Transverse colon (tissue), 4 donors: Measurements from ENCODE around the gene MBP. TPM values are rescaled to one million over a fixed set of nuclear protein-coding genes. Genes with fewer than 3 reads are reported as not detected.
A peak's percentile ranks its signal among the peaks of the same experiment; 100 is the strongest.

Experiments
- DNase-seq: peaks from one replicate; pipeline ENCODE4 v3.0.0-alpha.2; 2019
- H3K27ac ChIP-seq, 4 donors: fragments of 200-600 bp; sonication (generic); 2 replicates each; pipeline ENCODE4 v1.5.1; 2016 to 2018; ENCODE audit warnings: inconsistent platforms in 4 of 4
- H3K27me3 ChIP-seq: fragments of 200-600 bp; sonication (generic); 2 replicates; pipeline ENCODE4 v1.5.1; 2017; ENCODE audit warnings: inconsistent platforms
- H3K36me3 ChIP-seq, 4 donors: fragments of 200-600 bp; sonication (generic); 2 replicates each; pipeline ENCODE4 v1.5.1; 2017 to 2019; ENCODE audit warnings: inconsistent platforms in 4 of 4
- H3K4me1 ChIP-seq, 4 donors: fragments of 200-600 bp; sonication (generic); 2 replicates each; pipeline ENCODE4 v1.5.1; 2017 to 2020; ENCODE audit warnings: inconsistent platforms in 4 of 4
- H3K4me3 ChIP-seq, 4 donors: fragments of 200-600 bp; sonication (generic); 1 replicate in 1 of 4; 2 replicates in 3 of 4; pipeline versions ENCODE4 v1.5.1 to v1.6.1; 2017 to 2019; ENCODE audit warnings: inconsistent platforms in 4 of 4
- H3K9me3 ChIP-seq, 2 donors: fragments of 200-600 bp; sonication (generic); 2 replicates each; pipeline ENCODE4 v1.5.1; 2017 to 2019; ENCODE audit warnings: inconsistent platforms in 2 of 2
- EP300 ChIP-seq: sonication (generic); formaldehyde crosslinking; IDR thresholded peaks from one replicate; pipeline ENCODE4 v1.6.1; 2017; ENCODE audit warnings: antibody characterized with exemption, low read depth
- POLR2A ChIP-seq: fragments of 450-650 bp; IDR thresholded peaks from one replicate; pipeline ENCODE4 v1.6.1; 2016; ENCODE audit warnings: antibody characterized with exemption, mild to moderate bottlenecking, moderate library complexity
- POLR2AphosphoS5 ChIP-seq, 3 donors: sonication (generic); formaldehyde crosslinking; IDR thresholded peaks; one replicate each; pipeline ENCODE4 v1.6.1; 2016; ENCODE audit warnings: antibody characterized with exemption in 3 of 3
- WGBS, 2 donors: methylation state at CpG; one replicate each; pipeline ENCODE4 v1.1.5; 2018; ENCODE audit warnings: low coverage in 1 of 2; 5-methylcytosine and 5-hydroxymethylcytosine counted together
- in situ Hi-C, 4 donors: fragments of 200-750 bp; cut with MboI; loops; one replicate each; pipeline versions ENCODE4 v1.15.0 to v1.15.1; 2017; ENCODE audit warnings: low sequenced_read_pairs in 3 of 4, low pct_ligation_motif_present in 1 of 4, low pct_unique_long_range_greater_than_20kb in 1 of 4
- intact Hi-C: fragments of 100-400 bp; cut with DNase I; formaldehyde crosslinking; loops from one replicate; pipeline ENCODE4 v1.15.1; 2023; ENCODE audit warnings: low total_unique reads
- total RNA-seq, 4 donors: library from RNA; depleted of rRNA; stranded (reverse); fragments of >200 nt; gene quantifications; one replicate each; pipeline ENCODE4 v1.1.0, GENCODE V29; 2016
- TF ChIP-seq, protein P1 (sequence below), 5 experiments: fragments of 200-600 bp in 3 of 5; fragments of 450-650 bp in 2 of 5; sonication (generic) in 3 of 5; IDR thresholded peaks; 1 replicate in 2 of 5; 2 replicates in 3 of 5; pipeline ENCODE4 v1.5.1; 2016 to 2017; ENCODE audit warnings: antibody characterized with exemption in 5 of 5, inconsistent platforms in 3 of 5, mild to moderate bottlenecking in 2 of 5, moderate library complexity in 1 of 5

MBP gene
- total RNA-seq, 4 donors from 2014 or later = 12.7 to 53.4 (median 41.0) TPM

DNA sequence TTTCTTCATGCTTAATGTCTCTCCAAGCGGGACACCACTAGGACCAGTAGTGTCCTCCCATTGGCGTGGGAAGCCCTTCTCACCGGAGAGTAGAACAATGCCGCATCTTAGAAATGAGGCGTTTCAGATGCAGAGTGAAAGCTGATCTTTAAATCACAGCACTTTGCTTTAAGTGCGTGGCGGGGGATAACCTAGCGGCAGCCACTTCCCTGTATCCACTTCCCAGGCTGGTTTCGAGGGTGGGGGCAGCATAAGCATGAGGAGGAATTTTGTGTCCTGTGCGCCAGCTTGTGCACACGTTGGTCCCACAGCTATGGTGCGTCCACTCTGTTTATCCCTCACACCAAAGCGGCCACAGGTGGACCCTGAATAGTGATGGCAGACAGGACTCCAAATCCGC lies 63.1 kb downstream of the MBP start:
- no peak overlapping the region for H3K4me3 ChIP-seq
- H3K36me3 ChIP-seq = peaks cover 0 to 5% (median 0%) of the 10 kb centered on the region in 4 donors
- in situ Hi-C loops (loop anchor here in 1 of 4 donors (10.0 kb wide), 1 partner anchor 65 kb away; no protein-coding TSS in a partner anchor), intact Hi-C loops (no loop called here)
- 82 to 88% methylated on average over 11 to 14 of the region's 14 CpGs for WGBS, 2 donors
- peak overlapping the region; percentile 60 to 72 (median 70) for H3K27ac ChIP-seq
- no peak for TF ChIP-seq EP300
- TF ChIP-seq, protein P1, sequence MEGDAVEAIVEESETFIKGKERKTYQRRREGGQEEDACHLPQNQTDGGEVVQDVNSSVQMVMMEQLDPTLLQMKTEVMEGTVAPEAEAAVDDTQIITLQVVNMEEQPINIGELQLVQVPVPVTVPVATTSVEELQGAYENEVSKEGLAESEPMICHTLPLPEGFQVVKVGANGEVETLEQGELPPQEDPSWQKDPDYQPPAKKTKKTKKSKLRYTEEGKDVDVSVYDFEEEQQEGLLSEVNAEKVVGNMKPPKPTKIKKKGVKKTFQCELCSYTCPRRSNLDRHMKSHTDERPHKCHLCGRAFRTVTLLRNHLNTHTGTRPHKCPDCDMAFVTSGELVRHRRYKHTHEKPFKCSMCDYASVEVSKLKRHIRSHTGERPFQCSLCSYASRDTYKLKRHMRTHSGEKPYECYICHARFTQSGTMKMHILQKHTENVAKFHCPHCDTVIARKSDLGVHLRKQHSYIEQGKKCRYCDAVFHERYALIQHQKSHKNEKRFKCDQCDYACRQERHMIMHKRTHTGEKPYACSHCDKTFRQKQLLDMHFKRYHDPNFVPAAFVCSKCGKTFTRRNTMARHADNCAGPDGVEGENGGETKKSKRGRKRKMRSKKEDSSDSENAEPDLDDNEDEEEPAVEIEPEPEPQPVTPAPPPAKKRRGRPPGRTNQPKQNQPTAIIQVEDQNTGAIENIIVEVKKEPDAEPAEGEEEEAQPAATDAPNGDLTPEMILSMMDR (IDR thresholded peaks at IDR 0.05) = no peak
- TF ChIP-seq POLR2A = no peak
- no peak for TF ChIP-seq POLR2AphosphoS5 (IDR thresholded peaks at IDR 0.05)
- no peaks in the 10 kb centered on the region for H3K9me3 ChIP-seq
- no peaks in the 10 kb centered on the region for H3K27me3 ChIP-seq
- DNase-seq = no peak
- peaks cover 15 to 63% (median 18%) of the 10 kb centered on the region in 4 donors for H3K4me1 ChIP-seq

DNA sequence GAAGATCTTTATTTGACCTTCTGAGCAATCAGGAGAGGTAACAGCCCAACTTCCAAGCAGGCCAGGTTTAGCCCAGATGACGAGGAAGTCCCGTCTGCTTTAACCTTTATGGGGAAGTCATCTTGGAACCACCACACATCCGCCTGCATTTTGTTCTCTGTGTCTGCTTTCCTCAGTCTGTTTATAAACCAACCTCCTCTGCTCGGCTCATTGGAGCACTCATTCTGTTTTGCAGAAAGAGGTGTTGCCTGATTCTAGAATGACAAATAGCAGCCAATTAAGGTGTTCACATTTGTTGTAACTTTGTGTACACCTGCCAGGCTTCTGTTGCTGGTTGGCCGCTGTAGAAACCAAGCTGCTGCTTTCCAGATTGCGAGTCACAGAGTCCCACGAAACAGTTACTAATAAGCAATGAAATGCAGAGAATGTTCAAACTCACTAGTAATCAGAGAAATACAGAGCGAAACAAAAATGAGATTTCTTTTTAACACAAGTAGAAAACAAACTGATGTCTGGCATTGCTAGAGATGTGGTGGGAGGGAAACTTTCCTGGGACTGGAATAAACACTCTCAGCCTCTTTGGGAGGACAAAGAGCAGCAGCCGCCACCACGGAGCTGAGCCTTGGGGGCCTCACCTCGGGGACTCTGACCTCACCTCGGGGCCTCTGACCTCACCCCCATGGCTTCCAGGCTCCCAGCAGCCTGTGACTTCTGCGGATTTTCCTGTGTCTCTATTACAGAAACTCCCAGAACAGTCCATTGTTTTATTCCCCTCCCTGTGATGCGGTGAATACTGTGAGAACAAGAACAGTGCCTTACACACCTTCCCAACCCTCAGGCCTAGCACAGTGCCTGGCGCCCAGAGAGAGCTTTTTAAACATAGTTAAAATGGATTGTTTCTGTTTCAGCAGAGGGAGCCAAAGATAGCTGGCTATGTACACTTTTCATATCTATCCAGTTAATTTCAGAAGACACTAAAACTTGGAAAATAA lies 64.0 kb downstream of the MBP start:
- 49 to 59% methylated on average over 10 to 15 of the region's 15 CpGs for WGBS, 2 donors
- in situ Hi-C loops (loop anchor here in 1 of 4 donors (10.0 kb wide), 1 partner anchor 64 kb away; no protein-coding TSS in a partner anchor), intact Hi-C loops (no loop called here)
- DNase-seq = no peak
- H3K36me3 ChIP-seq = peaks cover 0 to 5% (median 0%) of the 10 kb centered on the region in 4 donors
- H3K4me1 ChIP-seq = peaks cover 15 to 64% (median 18%) of the 10 kb centered on the region in 4 donors
- no peaks in the 10 kb centered on the region for H3K9me3 ChIP-seq
- TF ChIP-seq POLR2A (no peak), EP300 (no peak), POLR2AphosphoS5 (IDR thresholded peaks at IDR 0.05) (peak in 1 of 3 donors; percentile 4)
- TF ChIP-seq, protein P1 (IDR thresholded peaks at IDR 0.05) = no peak
- H3K27me3 ChIP-seq = no peaks in the 10 kb centered on the region
- H3K27ac ChIP-seq = peak overlapping the region; percentile 60 to 72 (median 70)
- no peak overlapping the region for H3K4me3 ChIP-seq

DNA sequence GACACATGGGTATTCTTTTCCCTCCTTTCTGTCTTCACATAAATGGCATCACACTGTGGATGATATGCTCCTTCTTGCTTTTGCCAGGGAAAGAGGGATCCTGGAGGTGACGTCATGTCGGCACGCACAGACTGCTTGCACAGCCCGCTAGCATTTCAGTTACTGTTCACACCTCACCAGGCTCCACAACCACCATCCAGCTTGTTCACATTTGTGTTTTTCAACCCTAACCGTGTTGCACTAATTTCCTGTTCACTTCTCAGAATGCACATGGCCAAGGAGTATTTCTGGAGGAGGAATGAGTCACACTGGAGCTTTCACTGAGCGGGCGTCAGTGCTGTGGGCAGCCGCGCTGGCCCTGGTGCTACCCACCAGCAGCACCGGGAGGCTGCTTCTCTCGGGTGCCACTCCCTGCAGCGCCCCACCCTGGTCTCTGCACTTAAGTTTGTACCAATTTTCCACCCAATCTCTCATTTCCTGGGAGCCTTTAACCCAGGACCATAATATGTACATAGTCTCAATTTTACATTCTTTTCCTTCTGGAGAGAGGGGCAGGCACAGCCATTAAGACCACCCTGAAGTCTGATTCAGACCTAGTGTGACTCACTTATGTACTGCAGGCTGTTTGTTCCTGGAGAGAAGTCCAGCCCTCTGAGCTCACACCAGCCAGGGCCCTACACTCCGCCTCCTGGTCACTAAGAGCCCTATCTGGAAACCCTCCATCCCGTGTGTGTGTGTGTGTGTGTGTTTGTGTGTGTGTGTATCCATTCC lies 65.1 kb downstream of the MBP start:
- intact Hi-C loops (no loop called here), in situ Hi-C loops (loop anchor here in 1 of 4 donors (10.0 kb wide), 1 partner anchor 63 kb away; no protein-coding TSS in a partner anchor)

DNA sequence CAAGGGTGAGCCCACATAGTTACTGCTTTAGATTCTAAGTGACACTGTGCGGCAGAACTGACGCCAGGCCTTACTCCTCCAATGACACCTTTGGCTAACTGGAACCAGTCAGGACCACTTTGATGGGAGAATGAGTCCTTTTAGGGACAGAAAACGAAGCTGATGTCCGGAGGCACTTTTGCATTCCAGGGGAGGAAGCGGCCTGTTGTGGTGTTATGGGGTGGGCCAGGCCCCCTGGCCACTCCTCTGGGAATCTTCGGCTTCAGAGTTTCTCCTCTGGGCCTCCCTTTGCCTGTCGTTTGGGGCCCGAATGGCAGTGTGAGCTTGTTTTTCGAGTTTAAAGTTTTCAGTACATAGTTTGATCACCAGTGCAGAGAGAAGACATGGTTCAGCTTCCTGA lies 65.9 kb downstream of the MBP start:
- Histone ChIP-seq H3K4me1 (peaks cover 15 to 66% (median 19%) of the 10 kb centered on the region in 4 donors), H3K36me3 (peaks cover 0 to 5% (median 0%) of the 10 kb centered on the region in 4 donors), H3K4me3 (no peak overlapping the region), H3K27ac (peak overlapping the region; percentile 60 to 72 (median 70)), H3K9me3 (no peaks in the 10 kb centered on the region), H3K27me3 (no peaks in the 10 kb centered on the region)
- TF ChIP-seq EP300 (no peak), POLR2AphosphoS5 (IDR thresholded peaks at IDR 0.05) (no peak), POLR2A (no peak)
- TF ChIP-seq, protein P1 (IDR thresholded peaks at IDR 0.05) = no peak
- 87% methylated on average over 9 of the region's 9 CpGs; no CpG with 5 or more reads in 1 of the 2 donors for WGBS, 2 donors
- intact Hi-C loops (no loop called here), in situ Hi-C loops (loop anchor here in 1 of 4 donors (10.0 kb wide), 1 partner anchor 62 kb away; no protein-coding TSS in a partner anchor)
- no peak for DNase-seq

More for the DNA sequence above, 65.1 kb downstream of the MBP start:
- Histone ChIP-seq H3K4me1 (peaks cover 15 to 73% (median 18%) of the 10 kb centered on the region in 4 donors), H3K27me3 (no peaks in the 10 kb centered on the region), H3K27ac (peak overlapping the region; percentile 60 to 72 (median 70)), H3K36me3 (peaks cover 0 to 5% (median 0%) of the 10 kb centered on the region in 4 donors), H3K9me3 (no peaks in the 10 kb centered on the region), H3K4me3 (no peak overlapping the region)
- DNase-seq = peak; percentile 63
- TF ChIP-seq EP300 (no peak), POLR2AphosphoS5 (IDR thresholded peaks at IDR 0.05) (peak in 2 of 3 donors; percentile 16 to 23)
- WGBS, 2 donors = 33 to 40% methylated on average over 5 to 14 of the region's 14 CpGs
